H9 (cell line): ENCODE measurements around the gene NFASC. TPM values are rescaled to one million over a fixed set of nuclear protein-coding genes. Genes with fewer than 3 reads are reported as not detected.

Experiments used
- DNase-seq: peaks from one replicate; pipeline ENCODE4 v3.0.0-alpha.2; 2017
- H2AFZ ChIP-seq: one replicate; pipeline ENCODE4 v1.6.1; 2013; ENCODE audit warnings: mild to moderate bottlenecking, low read length, control low read depth, moderate library complexity
- H2AK5ac ChIP-seq: 2 replicates; pipeline ENCODE4 v1.6.1; 2013; ENCODE audit warnings: low read length, control low read depth, mixed read lengths; ENCODE audit not compliant: insufficient read length
- H2BK120ac ChIP-seq: one replicate; pipeline ENCODE4 v1.6.1; 2013; ENCODE audit warnings: low read depth, mild to moderate bottlenecking, low read length, control low read depth, inconsistent platforms; ENCODE audit not compliant: poor library complexity, severe bottlenecking
- H2BK12ac ChIP-seq: 2 replicates; pipeline ENCODE4 v1.6.1; 2013; ENCODE audit warnings: low read length, control low read depth, mixed read lengths, low read depth; ENCODE audit not compliant: insufficient read length
- H2BK15ac ChIP-seq: 2 replicates; pipeline ENCODE4 v1.6.1; 2013; ENCODE audit warnings: low read depth, low read length, control low read depth
- H2BK20ac ChIP-seq: one replicate; pipeline ENCODE4 v1.6.1; 2013; ENCODE audit warnings: low read depth, mild to moderate bottlenecking, low read length, control low read depth, inconsistent platforms; ENCODE audit not compliant: poor library complexity, severe bottlenecking
- H2BK5ac ChIP-seq: 2 replicates; pipeline ENCODE4 v1.6.1; 2013; ENCODE audit warnings: low read length, control low read depth, mixed read lengths; ENCODE audit not compliant: insufficient read length
- H3K14ac ChIP-seq: 2 replicates; pipeline ENCODE4 v1.6.1; 2013; ENCODE audit warnings: low read length, control low read depth; ENCODE audit not compliant: insufficient read depth
- H3K18ac ChIP-seq: 2 replicates; pipeline ENCODE4 v1.6.1; 2013; ENCODE audit warnings: low read depth, mild to moderate bottlenecking, mixed read lengths, low read length, control low read depth; ENCODE audit not compliant: insufficient read length
- H3K23ac ChIP-seq: 2 replicates; pipeline ENCODE4 v1.6.1; 2013; ENCODE audit warnings: low read length, control low read depth, mixed read lengths, low read depth; ENCODE audit not compliant: insufficient read length
- H3K23me2 ChIP-seq: 2 replicates; pipeline ENCODE4 v1.6.1; 2013; ENCODE audit warnings: low read depth, mild to moderate bottlenecking, mixed read lengths, low read length, control low read depth; ENCODE audit not compliant: insufficient read length, poor library complexity, severe bottlenecking
- H3K27ac ChIP-seq: 2 replicates; pipeline ENCODE4 v1.5.1; 2013; ENCODE audit warnings: low read length, control low read depth, mixed read lengths, low read depth; ENCODE audit not compliant: insufficient read length
- H3K27me3 ChIP-seq: 2 replicates; pipeline ENCODE4 v1.6.1; 2013; ENCODE audit warnings: low read length, control low read depth, inconsistent platforms; ENCODE audit not compliant: insufficient read depth
- H3K4ac ChIP-seq: 2 replicates; pipeline ENCODE4 v1.6.1; 2013; ENCODE audit warnings: low read depth, mild to moderate bottlenecking, control low read depth, inconsistent platforms, low read length, moderate library complexity
- H3K4me1 ChIP-seq: 2 replicates; pipeline ENCODE4 v1.6.1; 2013; ENCODE audit warnings: low read length, control low read depth, inconsistent platforms; ENCODE audit not compliant: insufficient read depth
- H3K4me2 ChIP-seq: 2 replicates; pipeline ENCODE4 v1.6.1; 2013; ENCODE audit warnings: low read length, control low read depth, mixed read lengths; ENCODE audit not compliant: insufficient read length, insufficient read depth
- H3K56ac ChIP-seq: 2 replicates; pipeline ENCODE4 v1.6.1; 2013; ENCODE audit warnings: low read depth, mild to moderate bottlenecking, mixed read lengths, low read length, control low read depth; ENCODE audit not compliant: insufficient read length
- H3K79me1 ChIP-seq: 2 replicates; pipeline ENCODE4 v1.6.1; 2013; ENCODE audit warnings: low read depth, mild to moderate bottlenecking, moderate library complexity, low read length, control low read depth, inconsistent platforms; ENCODE audit not compliant: insufficient read depth, poor library complexity, severe bottlenecking
- H3K79me2 ChIP-seq: 2 replicates; pipeline ENCODE4 v1.6.1; 2013; ENCODE audit warnings: low read length, control low read depth, inconsistent platforms; ENCODE audit not compliant: insufficient read depth
- H3K9ac ChIP-seq: 2 replicates; pipeline ENCODE4 v1.6.1; 2013; ENCODE audit warnings: low read length, control low read depth, mixed read lengths; ENCODE audit not compliant: insufficient read length; ENCODE audit errors: extremely low read depth
- H3K9me3 ChIP-seq: one replicate; pipeline ENCODE4 v1.6.1; 2013; ENCODE audit warnings: low read depth, low read length, inconsistent platforms; ENCODE audit not compliant: control insufficient read depth
- H3T11ph ChIP-seq: one replicate; pipeline ENCODE4 v1.6.1; 2013; ENCODE audit warnings: mild to moderate bottlenecking, low read length, control low read depth, inconsistent platforms
- H4K20me1 ChIP-seq: one replicate; pipeline ENCODE4 v1.6.1; 2013; ENCODE audit not compliant: control insufficient read depth, insufficient read length, insufficient read depth
- H4K5ac ChIP-seq: 2 replicates; pipeline ENCODE4 v1.6.1; 2013; ENCODE audit warnings: low read depth, mild to moderate bottlenecking, mixed read lengths, low read length, control low read depth; ENCODE audit not compliant: insufficient read length
- H4K8ac ChIP-seq: replicated peaks from 2 replicates; pipeline ENCODE4 v1.6.1; 2013; ENCODE audit warnings: low read length, control low read depth, mixed read lengths, low read depth; ENCODE audit not compliant: insufficient read length
- H4K91ac ChIP-seq: 2 replicates; pipeline ENCODE4 v1.6.1; 2013; ENCODE audit warnings: low read depth, mild to moderate bottlenecking, moderate library complexity, mixed read lengths, low read length, control low read depth; ENCODE audit not compliant: insufficient read length
- H3K27ac Mint-ChIP-seq, 3 experiments: 2 replicates in 2 of 3; 3 replicates in 1 of 3; pipeline ENCODE4 v1.8.0; 2020 to 2021; ENCODE audit warnings: mixed read lengths in 3 of 3, mild to moderate bottlenecking in 1 of 3, moderate library complexity in 1 of 3
- H3K27me3 Mint-ChIP-seq: 2 replicates; pipeline ENCODE4 v1.8.0; 2021; ENCODE audit warnings: low read depth, mild to moderate bottlenecking, moderate library complexity, mixed read lengths
- H3K36me3 Mint-ChIP-seq, 3 experiments: 2 replicates in 2 of 3; 3 replicates in 1 of 3; pipeline ENCODE4 v1.8.0; 2020 to 2021; ENCODE audit warnings: low read depth in 3 of 3, mixed read lengths in 3 of 3; ENCODE audit not compliant: insufficient read depth in 1 of 3
- H3K4me1 Mint-ChIP-seq, 2 experiments: 2 replicates each; pipeline ENCODE4 v1.8.0; 2020; ENCODE audit warnings: mixed read lengths in 2 of 2
- H3K4me3 Mint-ChIP-seq, 2 experiments: 2 replicates in 1 of 2; 3 replicates in 1 of 2; pipeline ENCODE4 v1.8.0; 2020 to 2021; ENCODE audit warnings: mild to moderate bottlenecking in 2 of 2, mixed read lengths in 2 of 2, moderate library complexity in 1 of 2
- H3K9me3 Mint-ChIP-seq, 2 experiments: 2 replicates in 1 of 2; 3 replicates in 1 of 2; pipeline ENCODE4 v1.8.0; 2020; ENCODE audit warnings: mild to moderate bottlenecking in 2 of 2, mixed read lengths in 2 of 2, moderate library complexity in 1 of 2
- WGBS: extraction: QIAGEN DNeasy Blood & Tissue Kit; methylation state at CpG from one replicate; pipeline ENCODE4 v1.1.7; 2013; ENCODE audit warnings: missing lambda C conversion rate, low lambda C conversion rate, mixed read lengths; ENCODE audit not compliant: insufficient read length; ENCODE audit errors: extremely low coverage; 5-methylcytosine and 5-hydroxymethylcytosine counted together
- total RNA-seq: library from RNA; stranded (reverse); gene quantifications from 2 replicates; pipeline ENCODE4 v1.2.1, GENCODE V29; 2021
- TF ChIP-seq, protein P1 (sequence below): fragments of 200-600 bp; sonication (generic); conservative IDR thresholded peaks from 3 replicates; pipeline ENCODE4 v1.8.0; 2021; ENCODE audit warnings: antibody characterized with exemption, mild to moderate bottlenecking

NFASC gene
- total RNA-seq, 1 experiment from 2014 or later, result 5.0 TPM

- Histone ChIP-seq H2BK120ac (no peak overlapping the region), H3T11ph (no peak overlapping the region), H4K20me1 (no peaks in the 10 kb centered on the region), H3K9me3 (no peaks in the 10 kb centered on the region), H3K56ac (no peak overlapping the region), H3K27me3 (no peaks in the 10 kb centered on the region), H3K4me2 (no peak overlapping the region), H4K91ac (no peak overlapping the region), H3K23ac (no peak overlapping the region), H4K5ac (no peak overlapping the region), H2AFZ (no peak overlapping the region), H3K4me1 (no peaks in the 10 kb centered on the region), H2BK20ac (no peak overlapping the region), H3K18ac (no peak overlapping the region), H3K9ac (no peak overlapping the region), H2BK15ac (no peak overlapping the region), H2BK12ac (no peak overlapping the region), H3K79me2 (no peaks in the 10 kb centered on the region), H3K23me2 (peaks cover 3% of the 10 kb centered on the region), H3K14ac (no peak overlapping the region), H3K79me1 (no peaks in the 10 kb centered on the region), H4K8ac (no peak overlapping the region), H2AK5ac (no peak overlapping the region), H3K27ac (no peak overlapping the region), H2BK5ac (no peak overlapping the region), H3K4ac (no peak overlapping the region)
- WGBS, result no CpG with 5 or more reads among the region's 14 CpGs
- Mint-ChIP-seq H3K27ac (peak overlapping the region in 1 of 3 experiments; percentile 84; a peak in 1 of 7 replicates), H3K27me3 (peaks cover 3% of the 10 kb centered on the region; the same call in 1 of the 2 replicates), H3K9me3 (no peaks in the 10 kb centered on the region), H3K36me3 (no peaks in the 10 kb centered on the region), H3K4me1 (peaks cover 4% of the 10 kb centered on the region in 2 experiments), H3K4me3 (no peak overlapping the region)
- TF ChIP-seq, protein P1, sequence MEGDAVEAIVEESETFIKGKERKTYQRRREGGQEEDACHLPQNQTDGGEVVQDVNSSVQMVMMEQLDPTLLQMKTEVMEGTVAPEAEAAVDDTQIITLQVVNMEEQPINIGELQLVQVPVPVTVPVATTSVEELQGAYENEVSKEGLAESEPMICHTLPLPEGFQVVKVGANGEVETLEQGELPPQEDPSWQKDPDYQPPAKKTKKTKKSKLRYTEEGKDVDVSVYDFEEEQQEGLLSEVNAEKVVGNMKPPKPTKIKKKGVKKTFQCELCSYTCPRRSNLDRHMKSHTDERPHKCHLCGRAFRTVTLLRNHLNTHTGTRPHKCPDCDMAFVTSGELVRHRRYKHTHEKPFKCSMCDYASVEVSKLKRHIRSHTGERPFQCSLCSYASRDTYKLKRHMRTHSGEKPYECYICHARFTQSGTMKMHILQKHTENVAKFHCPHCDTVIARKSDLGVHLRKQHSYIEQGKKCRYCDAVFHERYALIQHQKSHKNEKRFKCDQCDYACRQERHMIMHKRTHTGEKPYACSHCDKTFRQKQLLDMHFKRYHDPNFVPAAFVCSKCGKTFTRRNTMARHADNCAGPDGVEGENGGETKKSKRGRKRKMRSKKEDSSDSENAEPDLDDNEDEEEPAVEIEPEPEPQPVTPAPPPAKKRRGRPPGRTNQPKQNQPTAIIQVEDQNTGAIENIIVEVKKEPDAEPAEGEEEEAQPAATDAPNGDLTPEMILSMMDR, result no peak
- DNase-seq, result no peak
Measured at GRCh38 chr1:205065666-205066065, 195.0 kb downstream of the NFASC start.
